ENCODE data around the gene RPL22.

RPL22 gene

DNA sequence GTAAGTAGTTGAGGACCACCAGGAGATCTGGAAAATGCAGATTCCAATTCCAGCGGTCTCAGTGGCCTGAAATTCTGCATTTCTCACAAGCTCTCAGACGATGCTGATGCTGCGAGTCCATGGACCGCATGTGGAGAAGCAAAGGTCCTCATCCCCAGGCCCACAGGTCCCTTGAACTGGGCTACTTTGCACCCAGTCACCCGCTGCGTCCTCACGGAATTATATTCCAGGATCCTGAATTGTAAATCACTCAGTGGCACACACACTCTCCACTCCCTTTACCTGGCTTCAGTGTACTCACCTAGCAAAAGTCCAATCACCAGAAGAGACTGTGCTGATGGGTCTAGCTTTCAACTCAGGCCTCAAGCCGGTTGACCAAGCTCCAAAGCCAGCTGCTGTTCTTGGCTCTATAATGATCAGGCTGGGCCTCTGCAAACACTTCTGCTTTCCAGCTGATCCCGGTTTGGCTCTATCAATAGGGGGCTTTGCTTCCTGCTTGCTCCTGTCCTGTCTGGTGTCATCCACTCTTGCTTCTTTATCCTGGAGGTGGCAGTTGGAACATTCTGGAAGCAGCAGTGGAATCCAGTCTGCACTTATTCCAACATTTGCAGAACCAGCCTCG lies 904 bp upstream of the RPL22 start:
- DNase-seq (ENCODE audit: low spot score): no peak

DNA sequence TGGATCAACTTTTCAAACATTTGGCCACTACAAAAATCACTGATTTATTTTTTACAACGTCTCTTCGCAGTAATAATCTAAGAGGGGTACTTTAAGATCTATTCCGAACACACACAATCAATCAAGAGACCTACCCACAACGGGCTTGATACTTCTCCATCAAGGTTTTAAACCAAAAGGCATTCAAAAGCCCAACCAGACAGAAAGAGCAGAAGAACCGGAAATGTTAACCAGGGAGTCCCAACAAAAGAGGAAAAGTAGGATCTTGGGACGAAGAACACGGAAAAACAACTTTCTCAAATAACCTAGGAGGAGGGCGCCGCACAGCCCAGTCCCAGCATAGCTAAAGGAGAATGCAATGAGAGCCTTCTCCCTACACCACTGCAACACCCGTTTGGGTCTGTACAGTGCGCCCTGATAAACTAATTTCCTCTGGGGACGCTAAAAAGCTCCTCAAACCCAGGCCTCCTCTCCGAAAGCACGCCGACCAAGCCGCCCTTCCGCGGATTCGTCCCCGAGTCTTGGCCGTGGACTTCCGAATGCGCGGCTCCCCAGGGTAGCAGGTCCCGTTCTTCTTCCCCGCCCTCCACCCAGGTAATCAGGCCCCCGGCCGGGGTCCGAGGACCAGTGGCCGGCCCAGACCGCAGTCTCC lies 623 bp downstream of the RPL22 start:
- no peak for DNase-seq (ENCODE audit: low spot score)

DNA sequence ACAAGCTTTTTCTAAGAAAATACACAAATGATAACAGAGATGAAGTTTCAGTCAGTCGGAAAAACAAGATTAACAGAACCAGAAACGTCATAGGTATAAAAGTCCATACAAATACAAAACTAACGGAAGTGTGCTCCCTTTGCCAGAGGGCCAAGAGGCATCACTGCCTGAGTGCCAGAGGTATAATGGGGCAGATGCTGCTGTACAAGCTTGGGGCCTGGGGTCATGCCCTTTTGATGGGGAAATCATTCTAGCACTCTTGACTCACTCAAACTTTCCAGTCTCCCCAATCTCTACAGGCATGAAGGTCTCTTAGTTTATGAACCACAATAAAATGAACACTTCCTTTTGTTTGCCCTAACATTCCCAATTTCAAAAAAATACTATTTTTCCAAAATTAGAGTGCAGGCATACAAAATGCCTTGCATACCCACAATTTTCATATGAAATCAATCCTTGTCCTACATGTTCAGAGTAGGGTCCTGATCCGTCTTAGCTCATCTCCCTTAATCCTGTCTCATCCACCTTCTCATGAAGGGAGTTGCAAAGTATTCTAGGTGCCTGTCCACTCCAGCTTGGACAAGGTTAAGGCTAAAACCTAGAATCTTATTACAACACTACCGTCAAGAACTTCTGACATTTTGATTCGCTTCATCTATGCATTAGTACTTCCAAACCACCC lies 1.5 kb downstream of the RPL22 start:
- no peak for DNase-seq (ENCODE audit: low spot score)

DNA sequence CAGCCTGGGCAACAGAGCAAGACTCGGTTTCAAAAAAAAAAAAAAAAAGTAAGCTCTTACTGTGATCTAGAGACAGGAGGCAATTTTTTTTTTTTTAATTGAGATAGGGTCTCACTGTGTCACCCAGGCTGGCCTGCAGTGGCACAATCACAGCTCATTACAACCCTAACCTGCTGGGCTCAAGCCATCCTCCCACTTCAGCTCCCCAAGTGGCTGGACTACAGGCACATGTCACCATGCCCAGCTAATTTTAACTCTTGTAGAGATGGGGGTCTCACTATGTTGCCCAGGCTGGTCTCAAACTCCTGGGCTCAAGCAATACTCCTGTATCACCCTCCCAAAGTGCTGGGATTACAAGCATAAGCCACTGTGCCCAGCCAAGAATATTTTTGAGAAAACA lies 7.4 kb downstream of the RPL22 start:
- no peak for DNase-seq (ENCODE audit: low spot score)

DNA sequence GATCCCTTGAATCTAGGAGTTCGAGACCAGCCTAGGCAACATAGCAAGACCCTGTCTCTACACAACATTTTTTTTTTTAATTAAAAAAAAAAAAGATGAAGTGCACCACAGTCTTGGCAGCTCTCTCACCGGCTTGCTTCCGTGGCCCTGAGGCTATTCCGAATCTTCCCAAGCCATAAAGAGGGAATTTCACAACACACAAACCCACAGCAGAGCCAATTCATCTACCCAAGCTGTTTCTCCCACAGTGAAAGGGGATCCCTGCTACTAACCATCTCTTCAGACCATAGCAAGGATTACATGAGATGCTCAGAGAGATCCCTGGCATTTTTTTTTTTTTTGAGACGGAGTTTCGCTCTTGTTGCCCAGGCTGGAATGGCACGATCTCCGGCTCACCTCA lies 10.9 kb downstream of the RPL22 start:
- no peak for DNase-seq (ENCODE audit: low spot score)

DNA sequence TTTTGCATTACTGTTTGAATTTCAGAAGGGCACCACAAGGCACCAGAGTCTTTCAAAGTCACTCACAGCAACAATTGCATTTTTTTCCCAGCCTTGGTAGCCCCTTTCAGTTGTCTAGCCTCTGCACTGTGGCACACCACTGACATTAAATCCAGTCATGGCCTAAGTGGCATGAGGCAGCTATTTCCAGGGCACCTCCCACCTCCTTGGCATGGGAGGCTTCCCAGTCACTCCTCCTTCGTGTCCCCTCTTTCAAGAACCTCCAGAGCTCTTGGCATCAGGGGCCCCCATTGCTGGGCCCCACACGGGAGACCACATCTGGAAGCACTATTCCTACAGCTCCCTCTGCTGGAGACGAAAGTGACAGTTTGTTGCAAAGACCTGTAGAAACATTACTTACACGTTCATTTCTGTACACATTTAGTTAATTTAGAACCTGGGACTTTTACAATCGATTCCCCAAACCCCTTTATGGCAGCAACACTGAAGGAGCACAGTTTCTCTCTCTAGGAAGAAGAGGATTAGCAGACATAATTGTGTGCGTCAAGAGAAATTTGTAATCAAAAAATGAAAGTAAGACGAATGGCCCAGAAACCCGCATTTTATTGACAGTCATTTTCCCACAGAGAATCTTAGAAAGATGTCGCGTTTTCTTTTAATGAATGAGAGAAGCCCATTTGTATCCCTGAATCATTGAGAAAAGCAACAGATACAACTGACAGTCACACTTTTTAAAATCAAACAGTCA lies 13.6 kb downstream of the RPL22 start:
- DNase-seq (ENCODE audit: low spot score): no peak

DNA sequence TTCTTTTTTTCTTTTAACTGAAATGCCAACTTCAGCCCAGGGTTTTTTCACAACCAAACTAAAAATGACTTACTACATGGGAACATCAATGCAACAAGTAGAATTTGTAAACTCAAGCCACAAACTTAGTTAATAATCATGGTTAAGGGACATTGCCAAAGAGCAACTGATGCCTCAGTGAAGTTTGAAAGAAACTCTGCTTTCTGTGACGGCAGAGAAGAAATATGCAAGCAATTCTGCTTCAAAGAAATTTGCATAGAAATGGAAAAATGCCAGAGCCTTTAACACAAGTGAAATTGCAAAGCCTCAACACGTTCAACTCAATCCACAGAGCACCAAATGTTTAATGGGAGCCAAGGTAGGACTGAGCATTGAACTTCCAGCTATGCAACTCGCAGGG lies 14.2 kb downstream of the RPL22 start:
- DNase-seq (ENCODE audit: low spot score): no peak

DNA sequence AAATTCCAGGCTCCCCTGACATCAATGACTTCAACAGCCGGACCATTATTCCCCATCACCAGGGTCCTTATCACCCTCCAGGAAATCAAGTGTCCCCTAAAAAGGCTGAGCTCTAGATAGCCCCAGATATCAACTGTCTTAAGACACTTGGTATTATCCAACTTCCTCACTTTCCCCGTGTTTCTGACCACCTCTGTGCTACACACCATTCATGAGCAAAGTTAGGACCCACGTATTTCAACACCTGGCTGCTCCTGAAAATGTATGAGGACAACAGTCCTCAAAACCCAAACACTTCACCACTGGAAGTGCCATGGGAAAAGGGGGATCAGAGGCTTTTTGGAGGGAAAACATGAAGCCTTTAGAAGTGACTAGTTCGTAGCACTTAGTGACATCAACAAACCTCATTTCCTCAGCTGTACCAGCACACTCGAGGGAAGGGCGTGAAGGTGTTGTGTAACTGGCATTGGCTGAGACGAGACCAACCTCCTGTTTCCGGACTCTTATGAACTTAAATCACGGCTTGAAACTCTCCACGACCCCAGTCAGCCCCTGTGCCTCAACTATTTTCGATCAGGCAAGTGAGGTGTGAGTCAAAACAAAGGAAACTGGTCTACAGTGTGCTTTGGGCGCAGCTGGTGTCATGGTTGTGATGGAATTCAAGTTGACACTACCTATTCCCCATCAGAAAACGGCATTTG lies 15.2 kb downstream of the RPL22 start:
- DNase-seq (ENCODE audit: low spot score): no peak

DNA sequence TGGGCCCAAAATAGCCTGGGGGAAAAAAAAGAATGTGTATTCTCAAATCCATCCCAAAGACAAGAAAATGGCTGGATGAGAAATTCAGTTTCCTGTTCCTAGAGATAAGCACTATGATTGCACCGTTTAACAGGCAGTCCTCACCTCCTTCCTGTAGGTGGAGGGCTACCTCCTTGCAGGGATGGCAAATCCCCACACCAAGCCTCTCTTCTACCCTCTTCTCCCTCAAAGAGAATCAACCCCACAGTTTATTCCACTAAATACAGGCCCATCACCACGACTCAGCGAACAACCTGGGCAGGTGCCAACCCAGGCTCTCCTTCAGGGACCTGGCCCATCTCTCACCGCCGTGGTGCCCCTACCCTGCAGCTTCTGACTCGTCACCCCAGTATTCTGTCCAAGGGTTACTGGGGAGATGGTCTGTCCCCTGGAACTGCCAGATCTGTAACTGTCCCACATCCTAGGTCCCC lies 15.8 kb downstream of the RPL22 start:
- DNase-seq (ENCODE audit: low spot score): no peak

DNA sequence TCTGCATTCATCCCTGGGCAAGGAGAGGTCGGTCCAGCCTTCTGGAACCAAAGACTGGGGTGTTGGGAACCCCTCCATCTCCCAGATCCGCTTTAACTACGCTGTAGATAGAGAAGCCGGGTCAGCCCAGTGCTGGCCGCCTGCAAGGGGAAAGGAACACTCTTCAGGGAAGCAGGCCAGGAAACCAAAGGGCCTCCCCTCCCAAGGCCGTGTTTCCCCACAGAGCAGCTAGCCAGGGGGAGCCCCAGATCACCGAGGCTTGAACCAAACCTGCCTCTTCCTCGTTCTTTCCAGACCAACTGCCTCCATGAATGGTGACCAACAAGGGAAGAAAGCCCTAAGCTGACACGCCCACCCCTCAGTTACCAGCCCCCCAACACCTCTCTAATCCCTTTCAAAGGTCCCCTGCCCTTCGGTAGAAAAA lies 18.0 kb downstream of the RPL22 start:
- DNase-seq (ENCODE audit: low spot score): no peak

DNA sequence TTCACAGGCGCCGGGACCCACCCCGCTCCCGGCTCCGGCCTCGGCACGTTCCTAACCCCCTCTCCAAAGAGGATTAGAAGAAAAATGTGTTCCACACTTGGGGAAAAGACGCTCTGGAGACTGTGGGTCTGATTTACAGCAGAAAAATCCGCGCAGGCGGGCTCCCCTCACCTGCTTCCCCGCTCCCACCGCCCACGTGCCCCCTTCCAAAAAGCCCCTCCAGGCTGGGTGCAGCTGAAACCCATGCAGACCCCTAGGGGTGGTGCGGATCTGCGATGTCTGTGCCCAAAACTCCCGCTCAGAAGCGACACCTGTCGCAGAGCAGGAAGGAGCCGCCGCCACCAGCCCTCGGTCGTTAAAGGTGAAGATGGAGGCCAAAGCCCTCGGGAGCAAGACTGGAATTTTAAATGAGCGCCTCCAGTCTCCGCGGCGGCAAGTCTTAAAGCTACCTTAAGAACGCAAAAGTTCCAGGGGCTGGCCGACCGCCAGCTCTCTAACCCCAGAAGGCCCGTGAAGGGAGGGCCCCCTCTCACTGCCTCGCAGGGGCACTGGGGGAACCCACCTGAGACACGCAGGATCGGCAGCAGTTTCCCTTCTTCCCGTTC lies 18.6 kb downstream of the RPL22 start:
- no peak for DNase-seq (ENCODE audit: low spot score)

DNA sequence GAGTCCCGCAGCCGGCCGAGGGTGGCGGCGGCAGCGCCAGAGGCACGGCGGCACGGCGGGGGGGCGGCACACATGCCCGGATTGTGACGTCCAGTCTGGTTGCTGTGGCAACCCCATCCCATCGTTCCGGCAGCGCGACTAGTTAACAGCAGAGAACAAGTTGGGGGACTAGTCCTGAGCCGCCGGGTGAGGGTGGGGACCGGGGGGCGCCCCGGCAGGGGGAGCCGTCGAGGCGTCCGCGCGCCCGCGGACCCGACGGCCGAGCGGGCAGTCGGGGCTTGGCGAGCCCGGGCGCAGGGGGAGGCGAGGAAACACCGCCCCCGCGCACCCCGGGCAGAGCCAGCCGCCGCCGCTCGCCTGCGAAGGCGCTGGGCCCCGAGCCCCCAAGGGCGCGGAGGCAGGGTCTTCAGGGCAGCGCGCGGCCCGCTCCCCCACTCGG lies 19.1 kb downstream of the RPL22 start, which contains the start of gene CHD5:
CHD5 (minus strand) TSS at position 54 of the 439 bp plus-strand sequence. CDS start 298 bp downstream, outside the sequence.
- no peak for DNase-seq (ENCODE audit: low spot score)

DNA sequence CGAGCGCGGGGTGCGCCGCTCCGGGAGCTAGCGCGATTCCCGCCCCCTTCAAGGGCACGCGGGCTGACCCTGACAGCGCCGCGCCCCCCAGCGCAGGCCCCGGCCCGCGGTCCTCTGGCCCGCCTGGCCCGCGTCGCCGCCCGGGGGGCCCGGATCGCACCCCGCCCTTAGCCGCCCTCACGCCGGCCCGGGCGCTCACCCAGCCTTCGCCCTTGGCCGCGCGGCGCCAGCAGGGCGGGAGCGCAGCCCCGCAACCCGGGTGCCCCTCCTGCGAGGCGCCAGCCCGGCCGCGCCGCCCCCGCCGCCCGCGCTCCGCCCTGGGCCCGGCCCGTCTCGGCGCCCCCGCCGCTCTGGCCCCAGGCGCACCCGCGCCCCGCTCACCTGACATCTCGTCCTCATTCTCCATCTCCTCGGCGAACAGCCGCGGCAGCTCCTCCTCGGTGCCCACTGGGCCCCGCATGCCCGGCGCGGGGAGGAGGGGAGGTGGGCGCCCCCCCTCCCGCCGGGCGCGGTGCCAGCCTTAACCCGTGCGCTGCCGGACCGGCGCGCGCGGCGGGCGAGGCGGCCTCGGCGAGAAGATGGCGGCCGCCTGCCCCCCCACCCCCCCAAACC lies 19.7 kb downstream of the RPL22 start:
- DNase-seq (ENCODE audit: low spot score): no peak

DNA sequence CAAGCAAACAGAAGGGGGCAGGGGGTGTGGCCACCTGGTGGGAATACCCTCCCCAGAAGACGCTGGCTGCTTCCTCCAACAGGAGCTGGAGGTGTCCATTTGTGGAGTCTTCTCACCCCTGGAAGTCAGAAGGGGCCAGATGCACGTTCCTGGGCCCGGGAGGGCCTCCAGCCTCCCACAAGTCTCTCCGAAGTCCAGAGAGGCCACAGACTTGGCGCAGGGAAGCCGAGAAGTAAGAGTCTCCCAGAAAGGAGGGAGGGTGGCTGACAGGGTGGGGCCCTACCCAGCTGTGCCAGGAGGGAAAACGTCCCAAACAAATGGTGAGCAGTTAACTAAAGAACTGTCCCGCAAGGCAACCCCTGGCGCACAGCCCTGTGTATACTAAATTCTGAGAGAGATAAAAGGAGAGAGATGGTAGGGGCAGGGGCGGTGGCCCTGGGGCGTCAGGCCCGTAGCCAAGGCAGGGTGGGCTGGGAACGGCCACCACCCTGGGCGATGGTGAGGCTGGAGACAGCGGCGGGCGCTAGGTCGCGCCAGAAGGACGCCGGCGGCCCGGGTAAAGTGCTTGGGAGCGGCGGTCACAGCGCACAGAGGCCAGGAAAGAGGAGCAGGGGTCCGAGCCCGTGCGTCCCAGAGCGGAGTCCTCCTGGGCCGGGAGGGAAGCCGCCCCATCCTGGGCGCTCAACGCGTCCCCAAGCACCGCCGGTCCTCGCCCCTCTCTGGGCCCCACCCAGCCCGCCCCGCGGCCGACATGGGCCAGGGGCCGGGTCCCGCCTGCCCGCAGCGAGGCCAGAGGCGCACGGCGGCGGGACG lies 20.4 kb downstream of the RPL22 start:
- no peak for DNase-seq (ENCODE audit: low spot score)

DNA sequence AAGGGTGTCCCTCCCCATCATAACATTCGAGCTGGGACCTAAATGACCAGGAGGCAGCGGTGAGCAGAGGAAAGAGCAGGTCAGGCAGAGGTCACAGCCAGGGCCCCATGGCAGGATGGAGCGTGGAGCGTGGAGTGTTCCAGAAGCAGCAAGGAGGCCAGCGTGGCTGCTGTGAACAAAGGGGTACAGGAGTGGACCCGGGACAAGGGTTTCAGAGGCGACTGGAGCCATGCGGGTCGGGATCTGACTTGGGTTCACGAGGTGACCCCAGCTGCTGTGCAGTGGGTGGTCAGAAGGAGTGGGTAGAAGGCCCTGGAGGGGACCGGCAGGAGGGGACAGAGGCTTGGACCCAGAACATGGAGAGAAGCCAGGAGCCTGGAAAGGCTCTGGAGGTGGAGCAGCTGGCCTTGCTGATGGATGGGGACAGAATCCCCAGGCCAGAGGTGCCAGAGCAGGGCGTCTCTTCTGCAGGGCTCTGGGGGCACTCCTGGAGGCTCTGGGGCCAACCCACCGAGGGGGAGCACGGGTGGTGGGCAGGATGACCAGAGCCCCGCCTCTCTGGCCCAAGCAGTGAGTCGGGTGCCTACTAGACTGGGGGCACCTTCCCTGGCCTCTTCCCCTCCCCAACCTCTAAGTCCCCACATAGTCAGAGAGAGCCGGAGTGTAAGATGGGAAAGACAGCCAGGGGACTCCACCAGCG lies 21.6 kb downstream of the RPL22 start:
- DNase-seq (ENCODE audit: low spot score): no peak

DNA sequence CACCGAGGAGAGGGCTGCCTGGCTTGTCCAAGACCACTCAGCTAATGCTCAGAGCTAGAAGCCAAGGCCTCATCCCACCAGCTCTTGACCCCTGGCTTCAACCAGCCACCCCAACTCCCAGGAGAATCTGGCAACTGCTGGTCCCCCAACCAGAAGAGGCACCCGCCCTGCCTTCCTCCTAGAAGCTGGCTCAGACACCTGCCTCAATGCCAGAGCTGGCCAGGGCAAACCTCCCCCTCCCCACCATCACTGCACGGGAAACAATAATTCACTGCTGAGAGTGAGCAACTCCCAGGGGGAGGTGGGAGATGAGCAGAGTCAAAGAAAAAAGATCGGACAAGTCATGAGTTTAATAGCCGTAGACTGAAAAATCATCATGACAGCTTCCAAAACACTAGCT lies 22.6 kb downstream of the RPL22 start:
- DNase-seq (ENCODE audit: low spot score): no peak

DNA sequence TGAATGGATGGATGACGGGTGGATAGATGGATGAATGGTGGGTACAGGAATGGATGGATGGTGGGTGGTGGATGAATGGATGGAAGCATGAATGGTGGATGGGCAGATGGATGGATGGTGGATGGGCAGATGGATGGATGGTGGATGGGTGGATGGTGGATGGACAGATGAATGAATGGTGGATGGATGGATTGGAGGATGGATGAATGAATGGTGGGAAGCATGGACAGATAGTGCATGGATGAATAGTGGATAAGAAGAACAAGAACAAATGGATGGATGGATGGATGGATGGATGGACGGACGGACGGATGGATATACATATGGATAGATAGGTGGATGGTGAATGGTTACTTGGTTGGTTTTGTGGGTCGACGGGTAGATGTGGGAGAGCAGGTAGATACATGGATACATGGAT lies 24.0 kb downstream of the RPL22 start:
- DNase-seq (ENCODE audit: low spot score): no peak

DNA sequence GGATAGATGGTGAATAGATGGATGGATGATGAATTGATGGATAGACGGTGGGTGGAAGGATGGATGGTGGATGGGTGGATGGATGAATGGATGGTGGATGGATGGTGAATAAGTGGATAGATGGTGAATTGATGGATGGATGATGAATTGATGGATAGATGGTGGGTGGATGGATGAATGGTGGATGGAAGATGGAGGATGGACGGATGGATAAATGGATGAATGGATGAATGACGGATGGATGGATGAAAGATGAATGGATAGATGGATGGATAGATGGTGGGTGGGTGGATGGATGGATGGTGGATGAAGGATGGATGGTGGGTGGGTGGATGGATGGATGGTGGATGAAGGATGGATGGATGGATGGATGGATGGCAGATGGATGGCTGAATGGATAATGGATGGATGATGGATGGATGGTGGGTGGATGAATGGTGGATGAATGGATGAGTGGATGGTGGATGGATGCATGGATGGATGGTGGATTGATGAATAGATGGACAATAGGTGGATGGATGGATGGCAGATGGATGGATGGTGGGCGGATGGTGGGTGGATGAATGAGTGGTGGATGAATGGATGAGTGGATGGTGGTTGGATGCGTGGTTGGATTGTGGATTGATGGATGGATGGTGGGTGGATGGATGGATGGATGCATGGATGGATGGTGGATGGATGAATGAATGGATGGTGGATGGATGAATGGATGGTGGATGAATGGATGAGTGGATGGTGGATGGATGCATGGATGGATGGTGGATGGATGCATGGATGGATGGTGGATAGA lies 24.6 kb downstream of the RPL22 start:
- no peak for DNase-seq (ENCODE audit: low spot score)

DNA sequence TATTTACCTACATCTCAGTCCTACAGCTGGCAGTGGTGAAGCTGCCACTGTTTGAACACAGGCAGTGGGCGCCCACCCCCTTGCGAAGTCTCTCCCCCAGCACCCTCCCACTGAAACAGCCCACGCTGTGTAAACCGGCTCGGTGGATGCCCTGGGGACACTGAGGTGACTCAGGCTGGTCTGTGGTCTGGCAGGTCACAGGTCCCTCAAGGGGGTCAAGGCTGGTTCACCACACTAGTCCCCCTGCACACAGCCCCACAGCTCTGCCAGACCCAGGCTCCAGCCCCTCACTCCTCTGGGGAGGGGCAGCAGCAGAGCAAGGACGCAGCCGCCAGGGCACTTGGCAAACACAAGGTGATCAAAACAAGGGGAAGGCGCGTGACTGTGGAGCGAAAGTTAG lies 26.8 kb downstream of the RPL22 start:
- DNase-seq (ENCODE audit: low spot score): no peak

Measured in germinal center (tissue), 1 donor.